HepG2 (cell line): Measurements from ENCODE around the gene ESPN. TPM values are rescaled to one million over a fixed set of nuclear protein-coding genes. Genes with fewer than 3 reads are reported as not detected.
A peak's percentile ranks its signal among the peaks of the same experiment; 100 is the strongest.

Experiments used
- EEA1 ChIP-seq: sonication (generic); formaldehyde crosslinking; IDR thresholded peaks from 2 replicates; pipeline ENCODE4 v1.5.1; 2020; ENCODE audit warnings: mild to moderate bottlenecking, missing genetic modification reagents, borderline replicate concordance
- FOXA1 ChIP-seq, 2 experiments: fragments of 450-650 bp in 1 of 2; sonication (generic) in 1 of 2; formaldehyde crosslinking in 1 of 2; IDR thresholded peaks; 2 replicates each; pipeline versions ENCODE4 v1.4.0 to v1.6.1; 2016 to 2020; ENCODE audit warnings: missing genetic modification reagents in 1 of 2
- FOXC1 ChIP-seq: sonication (generic); formaldehyde crosslinking; IDR thresholded peaks from 2 replicates; pipeline ENCODE4 v1.8.0; 2022; ENCODE audit warnings: mild to moderate bottlenecking, missing genetic modification reagents, borderline replicate concordance
- IKZF4 ChIP-seq: sonication (generic); formaldehyde crosslinking; IDR thresholded peaks from 2 replicates; pipeline ENCODE4 v1.5.1; 2020; ENCODE audit warnings: borderline replicate concordance, mild to moderate bottlenecking, low read depth, missing genetic modification reagents; ENCODE audit errors: not compliant biosample characterization
- JUND ChIP-seq: sonication (generic); formaldehyde crosslinking; IDR thresholded peaks from 2 replicates; pipeline ENCODE4 v1.8.0; 2022; ENCODE audit warnings: mild to moderate bottlenecking, missing genetic modification reagents
- MAFK ChIP-seq, 2 experiments: IDR thresholded peaks in 1 of 2; conservative IDR thresholded peaks in 1 of 2; 2 replicates each; pipeline ENCODE4 v1.6.1; 2011; ENCODE audit warnings: improper control_type of control experiment in 2 of 2, low read length in 2 of 2
- NCOA1 ChIP-seq: sonication (generic); formaldehyde crosslinking; IDR thresholded peaks from 2 replicates; pipeline ENCODE4 v1.9.0; 2021; ENCODE audit warnings: missing genetic modification reagents
- PRDM4 ChIP-seq: sonication (generic); formaldehyde crosslinking; IDR thresholded peaks from 2 replicates; pipeline ENCODE4 v1.9.0; 2021; ENCODE audit warnings: missing genetic modification reagents, borderline replicate concordance
- PREB ChIP-seq: sonication (generic); formaldehyde crosslinking; IDR thresholded peaks from 2 replicates; pipeline ENCODE4 v1.4.0; 2020; ENCODE audit warnings: missing genetic modification reagents
- RAD51 ChIP-seq: fragments of 450-650 bp; IDR thresholded peaks from 2 replicates; pipeline ENCODE4 v1.6.1; 2016; ENCODE audit warnings: borderline replicate concordance
- RBM22 ChIP-seq: fragments of 200-400 bp; formaldehyde crosslinking; optimal IDR thresholded peaks from 2 replicates; pipeline ENCODE3; 2017; ENCODE audit warnings: mild to moderate bottlenecking, low read length, moderate library complexity
- RELA ChIP-seq: sonication (generic); formaldehyde crosslinking; IDR thresholded peaks from 2 replicates; pipeline ENCODE4 v1.4.0; 2020; ENCODE audit warnings: missing genetic modification reagents
- RFXANK ChIP-seq: IDR thresholded peaks from 2 replicates; pipeline ENCODE4 v1.6.1; 2016
- TCF7L2 ChIP-seq: IDR thresholded peaks from 2 replicates; pipeline ENCODE4 v1.6.1; 2011; ENCODE audit warnings: mild to moderate bottlenecking, low read depth, low read length, moderate library complexity
- ZBTB39 ChIP-seq: sonication (generic); formaldehyde crosslinking; IDR thresholded peaks from 2 replicates; pipeline ENCODE4 v1.5.0; 2020; ENCODE audit warnings: missing genetic modification reagents
- ZBTB44 ChIP-seq: sonication (generic); formaldehyde crosslinking; IDR thresholded peaks from 2 replicates; pipeline ENCODE4 v1.4.0; 2020; ENCODE audit warnings: missing genetic modification reagents
- ZFP90 ChIP-seq: sonication (generic); formaldehyde crosslinking; IDR thresholded peaks from 2 replicates; pipeline ENCODE4 v1.8.0; 2022; ENCODE audit warnings: missing genetic modification reagents, mild to moderate bottlenecking, inconsistent platforms, borderline replicate concordance
- ZNF143 ChIP-seq: sonication (generic); formaldehyde crosslinking; IDR thresholded peaks from 2 replicates; pipeline ENCODE4 v1.4.0; 2020; ENCODE audit warnings: missing genetic modification reagents
- ZNF337 ChIP-seq: sonication (generic); formaldehyde crosslinking; IDR thresholded peaks from 2 replicates; pipeline ENCODE4 v1.5.1; 2020; ENCODE audit warnings: missing genetic modification reagents, low read depth, mild to moderate bottlenecking, borderline replicate concordance
- ZNF441 ChIP-seq: sonication (generic); formaldehyde crosslinking; IDR thresholded peaks from 2 replicates; pipeline ENCODE4 v1.7.0; 2021; ENCODE audit warnings: missing genetic modification reagents, borderline replicate concordance
- ZNF850 ChIP-seq: sonication (generic); formaldehyde crosslinking; conservative IDR thresholded peaks from 2 replicates; pipeline ENCODE4 v1.9.0; 2021; ENCODE audit warnings: mild to moderate bottlenecking, missing genetic modification reagents
- polyA plus RNA-seq, 8 experiments: library from polyadenylated mRNA; depleted of rRNA in 3 of 8; stranded (reverse) in 7 of 8; unstranded in 1 of 8; fragments of >200 nt; fragmentation: Illumina TruSeq in 4 of 8; extraction: Trizol in 4 of 8; gene quantifications; 2 replicates each; pipeline versions ENCODE4 v1.2.1 to v1.2.3, GENCODE V29; 2011 to 2016; ENCODE audit warnings: low read depth in 4 of 8, missing spikeins in 1 of 8, mixed read lengths in 1 of 8; ENCODE audit not compliant: insufficient read depth in 1 of 8
- total RNA-seq, 5 experiments: library from RNA; depleted of rRNA; stranded (reverse); fragments of >200 nt; fragmentation: Illumina TruSeq; extraction: Trizol; gene quantifications; 2 replicates each; pipeline ENCODE4 v1.2.3, GENCODE V29; 2016; ENCODE audit warnings: low read depth in 1 of 5

The ESPN gene
- total and polyA plus RNA-seq, 2 of the 13 experiments (the other 11 are each of a cell fraction or from before 2014, with no cell fraction given): 48.6 to 54.2 TPM

- TF ChIP-seq ZNF337 (CRISPR knock-in tag) (no peak), FOXA1 (IDR thresholded peaks at IDR 0.05) (no peak), FOXA1 (CRISPR knock-in tag; IDR thresholded peaks at IDR 0.05) (no peak), MAFK (conservative IDR thresholded peaks at IDR 0.05 in 1 of 2, IDR thresholded peaks at IDR 0.05 in 1 of 2; ENCODE audit: low read length in 2 of 2) (no peak), RFXANK (CRISPR knock-in tag) (no peak), ZFP90 (0 out of 2 replicates have a peak, but pooled peaks have one; percentile 48), ZNF850 (CRISPR knock-in tag) (no peak), ZNF143 (no peak), FOXC1 (CRISPR knock-in tag) (no peak), PRDM4 (CRISPR knock-in tag) (no peak), EEA1 (no peak), JUND (CRISPR knock-in tag) (no peak), RBM22 (no peak), ZNF441 (CRISPR knock-in tag) (no peak), TCF7L2 (no peak), ZBTB44 (CRISPR knock-in tag) (no peak), RELA (0 out of 2 replicates have a peak, but pooled peaks have one; percentile 10), PREB (no peak), RAD51 (no peak), ZBTB39 (CRISPR knock-in tag) (0 out of 2 replicates have a peak, but pooled peaks have one; percentile 23), NCOA1 (peak; percentile 95), IKZF4 (CRISPR knock-in tag) (peak; percentile 53)
Measured at GRCh38 chr1:6447818-6448748, 23.5 kb downstream of the ESPN start (continued).
